Cardiac septum (tissue), 1 donor: ENCODE results near the gene PTPRN2. TPM values are rescaled to one million over a fixed set of nuclear protein-coding genes. Genes with fewer than 3 reads are reported as not detected.

Experiments used
- DNase-seq: peaks from one replicate; pipeline ENCODE4 v3.0.0-alpha.2; 2020; ENCODE audit warnings: low spot score
- intact Hi-C: fragments of 100-400 bp; cut with DNase I; formaldehyde crosslinking; loops from one replicate; pipeline ENCODE4 v1.14.0; 2022
- total RNA-seq: library from RNA; stranded (reverse); fragmentation: NEBNext Ultra II Directional; extraction: Animal tissue kit (Norgen Biotek cat#: 25700); gene quantifications from one replicate; pipeline ENCODE4 v1.2.1, GENCODE V29; 2021
- donor health status: DM: no; HTN: no; CAD: no.

PTPRN2 gene
- total RNA-seq, 1 donor from 2014 or later: 0.92 TPM

- DNase-seq: no peak
- intact Hi-C loops: no loop called here
Measured at GRCh38 chr7:157577796-157578339, 1009.8 kb downstream of the PTPRN2 start.

GRCh38 chr7:157577061-157577460 lies 1010.6 kb downstream of the PTPRN2 start:
- intact Hi-C loops: no loop called here

GRCh38 chr7:157576415-157576814 lies 1011.2 kb downstream of the PTPRN2 start:
- DNase-seq: no peak
- intact Hi-C loops: no loop called here

More at GRCh38 chr7:157577061-157577460, 1010.6 kb downstream of the PTPRN2 start:
- no peak for DNase-seq

- no peak for DNase-seq
- intact Hi-C loops: no loop called here
Measured at GRCh38 chr7:157575777-157576176, 1011.8 kb downstream of the PTPRN2 start.

- no peak for DNase-seq
- intact Hi-C loops: no loop called here
Measured at GRCh38 chr7:157574914-157575586, 1012.6 kb downstream of the PTPRN2 start.

GRCh38 chr7:157574120-157574825 lies 1013.4 kb downstream of the PTPRN2 start:
- DNase-seq: no peak
- intact Hi-C loops: no loop called here

- DNase-seq: no peak
- intact Hi-C loops: no loop called here
Measured at GRCh38 chr7:157573244-157573643, 1014.4 kb downstream of the PTPRN2 start.

GRCh38 chr7:157572622-157573021 lies 1015.0 kb downstream of the PTPRN2 start:
- intact Hi-C loops: no loop called here
- no peak for DNase-seq

- intact Hi-C loops: no loop called here
- no peak for DNase-seq
Measured at GRCh38 chr7:157570531-157571200, 1017.0 kb downstream of the PTPRN2 start.

- intact Hi-C loops: no loop called here
- DNase-seq: no peak
Measured at GRCh38 chr7:157569967-157570366, 1017.7 kb downstream of the PTPRN2 start.

GRCh38 chr7:157568770-157569584 lies 1018.6 kb downstream of the PTPRN2 start:
- intact Hi-C loops: no loop called here
- DNase-seq: peak; percentile 89

- intact Hi-C loops: no loop called here
- no peak for DNase-seq
Measured at GRCh38 chr7:157568106-157568769, 1019.4 kb downstream of the PTPRN2 start.

- intact Hi-C loops: no loop called here
- DNase-seq: no peak
Measured at GRCh38 chr7:157567666-157568065, 1020.0 kb downstream of the PTPRN2 start.

- DNase-seq: no peak
- intact Hi-C loops: no loop called here
Measured at GRCh38 chr7:157566631-157567006, 1021.0 kb downstream of the PTPRN2 start.

GRCh38 chr7:157565981-157566630 lies 1021.5 kb downstream of the PTPRN2 start:
- no peak for DNase-seq
- intact Hi-C loops: no loop called here

- no peak for DNase-seq
- intact Hi-C loops: no loop called here
Measured at GRCh38 chr7:157565201-157565626, 1022.4 kb downstream of the PTPRN2 start.

- intact Hi-C loops: no loop called here
- DNase-seq: no peak
Measured at GRCh38 chr7:157564517-157565177, 1023.0 kb downstream of the PTPRN2 start.
